Measurements from ENCODE around the gene SDK1.

SDK1 gene

GRCh38 chr7:4265066-4265465 lies 964.0 kb downstream of the SDK1 start:
- DNase-seq (peak in 1 of 2 donors; percentile 1), ATAC-seq (no peak)
- Mint-ChIP-seq H3K4me3 (no peak overlapping the region), H3K27me3 (peaks cover 23% of the 10 kb centered on the region), H3K9me3 (peaks cover 0 to 8% of the 10 kb centered on the region in 2 donors), H3K27ac (no peak overlapping the region), H3K4me1 (no peaks in the 10 kb centered on the region)

DNA sequence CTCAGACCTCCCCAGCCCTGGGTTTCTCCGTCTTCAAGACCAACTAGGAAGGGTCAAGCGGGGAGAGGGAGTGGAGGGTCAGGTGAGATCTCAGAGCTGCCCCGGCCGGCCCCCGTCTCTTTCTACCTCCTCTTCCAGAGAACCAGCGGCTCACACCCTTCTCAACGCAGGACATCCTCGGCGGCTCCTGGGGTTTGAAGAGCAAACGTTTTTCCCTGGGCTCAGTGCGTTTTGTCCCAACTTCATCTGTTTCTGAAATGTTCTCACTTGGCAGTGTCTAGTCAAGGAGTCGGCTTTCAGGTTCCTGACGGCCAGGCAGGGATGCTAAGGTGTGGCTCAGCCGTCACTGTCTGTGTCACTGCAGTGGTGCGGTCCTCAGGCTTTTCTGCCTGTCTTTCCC lies 964.6 kb downstream of the SDK1 start:
- no peak overlapping the region for H3K4me3 Mint-ChIP-seq
- H3K27ac Mint-ChIP-seq = no peak overlapping the region
- peak in 1 of 2 donors; percentile 2 for DNase-seq
- H3K9me3 Mint-ChIP-seq = peaks cover 0 to 8% of the 10 kb centered on the region in 2 donors
- H3K27me3 Mint-ChIP-seq = peaks cover 23% of the 10 kb centered on the region
- no peak for ATAC-seq
- H3K4me1 Mint-ChIP-seq = no peaks in the 10 kb centered on the region

DNA sequence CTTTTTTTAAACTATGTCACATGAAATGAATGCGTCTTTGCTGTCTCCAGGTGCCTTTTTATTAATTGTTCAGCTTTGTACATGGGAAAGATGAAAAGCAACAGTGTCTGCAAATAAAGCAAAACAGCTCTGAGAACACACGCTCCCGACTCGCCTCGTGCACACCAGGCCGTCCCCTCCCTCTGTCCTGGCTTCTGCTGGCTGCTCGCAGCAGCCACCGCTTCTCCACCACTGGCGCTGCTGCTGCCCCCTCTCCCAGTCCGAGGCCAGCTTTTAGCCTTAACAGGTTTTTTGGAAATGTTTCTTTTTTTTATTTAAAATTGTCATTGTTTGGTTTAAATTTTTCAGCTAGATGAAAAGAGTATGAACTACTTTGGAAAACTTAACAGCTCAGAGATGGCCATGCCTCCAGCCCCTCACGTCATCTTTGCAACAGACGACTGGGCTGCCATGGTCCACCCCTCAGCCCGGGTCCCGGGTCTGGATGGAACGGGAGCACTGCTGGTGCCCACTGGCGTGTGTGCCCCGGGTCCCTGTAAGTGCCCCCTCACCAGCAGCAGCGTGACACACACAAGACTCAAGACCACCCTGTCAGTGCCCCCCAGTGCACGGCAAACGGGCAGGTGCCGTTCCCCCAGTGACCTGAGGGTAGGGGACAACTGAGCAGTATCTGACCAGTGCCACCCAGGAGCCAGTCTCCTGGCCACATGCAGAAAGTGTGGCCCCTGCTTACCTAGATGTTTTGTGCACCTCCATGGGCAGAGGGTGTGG lies 965.4 kb downstream of the SDK1 start:
- Mint-ChIP-seq H3K27ac (no peak overlapping the region), H3K9me3 (peaks cover 0 to 8% of the 10 kb centered on the region in 2 donors), H3K4me3 (no peak overlapping the region), H3K4me1 (no peaks in the 10 kb centered on the region), H3K27me3 (peaks cover 23% of the 10 kb centered on the region)
- peak in 1 of 2 donors; percentile 4 for DNase-seq
- ATAC-seq = no peak

DNA sequence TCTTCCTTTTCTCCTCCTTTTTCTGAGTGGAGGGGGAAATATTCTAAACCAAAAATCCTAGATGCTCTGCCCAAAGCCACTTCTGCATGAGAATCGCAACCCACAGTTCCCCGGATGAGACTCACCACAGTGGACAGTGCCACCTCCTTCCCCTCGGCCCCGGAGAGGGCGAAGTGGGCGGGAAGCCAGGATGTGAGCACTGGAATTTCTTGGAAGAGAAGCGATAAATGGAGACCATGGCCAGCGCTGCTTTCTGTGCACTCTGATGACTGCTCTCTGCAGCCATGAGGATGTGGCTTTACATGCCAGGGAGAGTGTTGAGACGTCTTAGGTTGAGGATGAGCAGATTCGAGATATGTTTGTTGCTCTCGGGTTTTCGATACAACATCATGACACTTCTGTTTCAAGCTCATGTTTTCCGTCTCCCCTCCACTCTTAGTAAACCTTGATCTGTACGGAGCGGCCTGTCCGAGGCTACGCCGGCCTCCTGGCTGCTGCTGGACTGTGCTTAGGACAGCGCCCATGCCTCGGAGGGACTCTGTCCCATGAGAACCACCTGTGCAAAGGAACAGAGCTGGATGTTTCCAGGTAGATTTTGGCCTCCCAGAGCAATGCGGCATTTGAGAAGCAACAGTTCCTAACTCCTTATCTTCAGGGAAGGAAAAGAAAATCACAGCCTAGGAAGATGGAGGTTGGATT lies 966.4 kb downstream of the SDK1 start:
- Mint-ChIP-seq H3K27me3 (peaks cover 23% of the 10 kb centered on the region), H3K27ac (no peak overlapping the region), H3K9me3 (peaks cover 0 to 8% of the 10 kb centered on the region in 2 donors), H3K4me3 (no peak overlapping the region), H3K4me1 (no peaks in the 10 kb centered on the region)
- ATAC-seq (no peak), DNase-seq (peak in 1 of 2 donors; percentile 5)

DNA sequence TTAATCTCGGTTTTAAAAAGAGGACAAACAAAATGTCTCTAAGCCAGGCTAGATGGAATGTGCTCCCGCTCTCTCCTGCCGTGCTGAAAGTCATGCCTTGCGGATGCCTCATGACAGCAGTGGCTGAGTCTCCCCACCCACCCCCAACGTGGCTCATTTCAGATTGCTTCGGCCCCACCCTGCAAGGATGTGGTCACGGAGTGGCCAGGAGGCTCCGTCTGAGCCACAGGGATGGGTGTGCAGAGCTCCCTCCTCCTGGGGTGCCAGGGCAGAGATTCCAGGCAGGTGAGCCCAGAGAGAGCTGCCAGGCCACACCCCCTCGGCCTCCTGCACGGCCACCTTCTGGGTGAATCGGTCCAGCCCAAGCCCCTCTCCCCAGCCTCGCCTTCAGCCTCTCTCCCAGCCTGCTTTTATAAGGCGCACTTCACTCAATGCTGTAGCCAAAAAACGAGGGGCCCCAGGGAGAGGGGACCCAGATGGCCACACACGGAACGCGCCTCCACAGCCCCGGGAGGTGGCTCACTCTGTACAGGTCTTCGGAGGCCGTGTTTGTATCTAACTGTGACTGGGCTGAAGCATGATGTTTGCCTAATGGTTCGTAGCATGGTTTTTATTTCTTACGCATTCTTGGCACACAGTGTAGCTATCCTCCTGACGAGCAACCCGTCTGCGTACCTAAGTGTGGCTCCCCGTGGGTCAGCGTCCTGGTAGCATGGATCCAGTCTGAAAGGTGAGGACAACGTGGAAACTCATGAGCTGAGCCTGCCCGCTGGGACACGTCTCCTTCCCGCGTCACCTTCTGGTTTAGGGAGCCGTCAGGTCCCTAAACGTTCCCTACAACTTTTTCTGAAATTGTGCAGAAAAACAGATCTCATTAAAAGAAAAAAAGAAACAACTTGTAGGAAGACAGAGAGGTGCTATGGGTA lies 967.3 kb downstream of the SDK1 start:
- Mint-ChIP-seq H3K27me3 (peaks cover 23% of the 10 kb centered on the region), H3K27ac (no peak overlapping the region), H3K4me3 (no peak overlapping the region), H3K4me1 (no peaks in the 10 kb centered on the region), H3K9me3 (peaks cover 0 to 8% of the 10 kb centered on the region in 2 donors)
- ATAC-seq (no peak), DNase-seq (no peak)

- H3K4me3 Mint-ChIP-seq = no peak overlapping the region
- DNase-seq = no peak
- peaks cover 0 to 15% of the 10 kb centered on the region in 2 donors for H3K9me3 Mint-ChIP-seq
- H3K27ac Mint-ChIP-seq = no peak overlapping the region
- H3K27me3 Mint-ChIP-seq = peaks cover 23% of the 10 kb centered on the region
- ATAC-seq = no peak
- no peaks in the 10 kb centered on the region for H3K4me1 Mint-ChIP-seq
Observed at GRCh38 chr7:4269086-4269485, 968.0 kb downstream of the SDK1 start.

- Mint-ChIP-seq H3K27me3 (peaks cover 23% of the 10 kb centered on the region), H3K27ac (no peak overlapping the region), H3K9me3 (peaks cover 0 to 15% of the 10 kb centered on the region in 2 donors), H3K4me3 (no peak overlapping the region), H3K4me1 (no peaks in the 10 kb centered on the region)
- DNase-seq (no peak), ATAC-seq (no peak)
Observed at GRCh38 chr7:4269746-4270145, 968.7 kb downstream of the SDK1 start.

GRCh38 chr7:4270268-4270667 lies 969.2 kb downstream of the SDK1 start:
- Mint-ChIP-seq H3K27ac (no peak overlapping the region), H3K27me3 (peaks cover 18% of the 10 kb centered on the region), H3K4me3 (no peak overlapping the region), H3K4me1 (no peaks in the 10 kb centered on the region), H3K9me3 (peaks cover 0 to 18% of the 10 kb centered on the region in 2 donors)
- ATAC-seq (no peak), DNase-seq (no peak)

GRCh38 chr7:4270941-4271715 lies 970.1 kb downstream of the SDK1 start:
- Mint-ChIP-seq H3K9me3 (peaks cover 0 to 21% of the 10 kb centered on the region in 2 donors), H3K27me3 (peaks cover 9% of the 10 kb centered on the region), H3K4me3 (no peak overlapping the region), H3K27ac (peak overlapping the region in 1 of 2 donors; percentile 54), H3K4me1 (no peaks in the 10 kb centered on the region)
- ATAC-seq (no peak), DNase-seq (no peak)

GRCh38 chr7:4271716-4272015 lies 970.6 kb downstream of the SDK1 start:
- ATAC-seq (no peak), DNase-seq (no peak)
- Mint-ChIP-seq H3K27ac (peak overlapping the region in 1 of 2 donors; percentile 54), H3K4me1 (no peaks in the 10 kb centered on the region), H3K9me3 (peaks cover 0 to 21% of the 10 kb centered on the region in 2 donors), H3K4me3 (no peak overlapping the region), H3K27me3 (peaks cover 4% of the 10 kb centered on the region)

- Mint-ChIP-seq H3K4me1 (no peaks in the 10 kb centered on the region), H3K27ac (no peak overlapping the region), H3K4me3 (no peak overlapping the region), H3K27me3 (no peaks in the 10 kb centered on the region), H3K9me3 (peaks cover 0 to 21% of the 10 kb centered on the region in 2 donors)
- no peak for DNase-seq
- ATAC-seq = no peak
Observed at GRCh38 chr7:4272141-4272540, 971.1 kb downstream of the SDK1 start.

- Mint-ChIP-seq H3K27ac (no peak overlapping the region), H3K4me1 (no peaks in the 10 kb centered on the region), H3K27me3 (no peaks in the 10 kb centered on the region), H3K9me3 (peaks cover 0 to 21% of the 10 kb centered on the region in 2 donors), H3K4me3 (no peak overlapping the region)
- DNase-seq = no peak
- no peak for ATAC-seq
Observed at GRCh38 chr7:4273566-4274230, 972.6 kb downstream of the SDK1 start.

DNA sequence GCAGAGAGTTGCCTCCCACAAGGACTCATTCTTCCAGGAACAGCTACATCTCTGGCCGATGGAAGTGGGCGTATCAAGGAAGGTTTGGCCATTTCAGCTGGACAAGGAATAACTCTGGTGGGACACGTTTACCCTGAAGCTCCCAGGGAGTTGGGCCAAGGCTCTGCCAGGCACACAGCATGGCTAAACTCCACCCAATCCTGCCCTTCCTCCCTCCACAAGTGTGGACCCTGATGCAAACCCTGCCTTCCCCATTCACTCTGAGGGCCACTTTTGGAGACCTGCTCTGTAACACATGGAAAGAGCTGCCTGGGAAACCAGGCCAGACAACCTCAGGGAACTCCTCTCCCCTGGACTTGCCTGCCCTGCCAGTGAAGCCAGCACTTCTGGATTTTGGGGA lies 973.2 kb downstream of the SDK1 start:
- H3K27ac Mint-ChIP-seq = no peak overlapping the region
- ATAC-seq = no peak
- no peaks in the 10 kb centered on the region for H3K4me1 Mint-ChIP-seq
- H3K9me3 Mint-ChIP-seq = peaks cover under 1 to 21% of the 10 kb centered on the region in 2 donors
- DNase-seq = no peak
- H3K4me3 Mint-ChIP-seq = no peak overlapping the region
- no peaks in the 10 kb centered on the region for H3K27me3 Mint-ChIP-seq

DNA sequence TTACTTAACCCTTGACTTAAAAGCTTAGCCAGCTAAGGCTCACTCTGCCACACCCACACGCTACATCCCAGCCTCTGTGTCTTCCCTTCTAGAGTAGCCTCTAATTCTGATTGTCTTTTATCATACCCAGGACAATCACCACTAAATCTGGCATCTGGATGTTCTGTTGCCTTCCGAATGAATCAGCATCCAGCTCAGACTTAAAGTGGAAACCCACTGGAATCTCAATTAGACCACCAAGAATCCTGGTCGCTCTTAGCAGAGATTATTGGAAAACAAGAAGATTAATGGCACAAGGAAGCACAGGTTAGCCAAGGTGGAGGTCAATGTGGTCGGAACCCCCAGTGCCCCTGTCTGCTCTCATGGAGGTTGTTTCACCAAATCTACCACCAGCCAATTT lies 976.9 kb downstream of the SDK1 start:
- no peaks in the 10 kb centered on the region for H3K27me3 Mint-ChIP-seq
- no peak overlapping the region for H3K4me3 Mint-ChIP-seq
- DNase-seq (no peak), ATAC-seq (no peak)
- H3K9me3 Mint-ChIP-seq = peaks cover 5 to 21% of the 10 kb centered on the region in 2 donors
- H3K4me1 Mint-ChIP-seq = no peaks in the 10 kb centered on the region
- no peak overlapping the region for H3K27ac Mint-ChIP-seq

Measured in stimulated activated naive CD8-positive, alpha-beta T cell treated with anti-CD3 and anti-CD28 coated beads, Interleukin-15, amount 100 ng/mL, for 72 hours (primary cell).